OCI-LY7 (cell line): ENCODE measurements around the gene COPS9. TPM values are rescaled to one million over a fixed set of nuclear protein-coding genes. Genes with fewer than 3 reads are reported as not detected.

ENCODE experiments used
- BruUV-seq: library from RNA; stranded (reverse); fragments of 400-500 nt; replicated peaks from 2 replicates; lab custom pipeline; 2021; lab: Mats Ljungman, UMichigan
- CTCF ChIA-PET: fragments of 300-600 bp; sonication (Branson Sonifier 250); formaldehyde crosslinking; loops from one replicate; lab custom pipeline; 2022; ENCODE audit warnings: antibody characterized with exemption; ENCODE audit not compliant: unreplicated experiment; lab: Charles Lee
- POLR2A ChIA-PET: fragments of 300-600 bp; sonication (Branson Sonifier 250); formaldehyde crosslinking; loops from one replicate; lab custom pipeline; 2022; ENCODE audit warnings: antibody characterized with exemption; lab: Charles Lee
- DNase-seq: peaks from one replicate; pipeline ENCODE4 v3.0.0-alpha.2; 2015; ENCODE audit warnings: low spot score
- H2AFZ ChIP-seq: fragments of 200-600 bp; sonication (generic), shearing (Covaris generic); 2 replicates; pipeline ENCODE4 v1.6.1; 2014; ENCODE audit warnings: mild to moderate bottlenecking, antibody characterized with exemption, low read length, moderate library complexity
- H3K27ac ChIP-seq: fragments of 200-600 bp; sonication (generic); 2 replicates; pipeline ENCODE4 v1.5.1; 2014; ENCODE audit warnings: mixed run types, low read depth, mild to moderate bottlenecking, moderate library complexity, low read length, inconsistent platforms; ENCODE audit not compliant: poor library complexity, severe bottlenecking
- H3K36me3 ChIP-seq: fragments of 200-600 bp; sonication (generic); 2 replicates; pipeline ENCODE4 v1.6.1; 2014; ENCODE audit warnings: mild to moderate bottlenecking, antibody characterized with exemption, low read length, moderate library complexity, mixed read lengths; ENCODE audit not compliant: insufficient read depth
- H3K4me1 ChIP-seq: fragments of 200-600 bp; sonication (generic); 2 replicates; pipeline ENCODE4 v1.5.1; 2014; ENCODE audit warnings: mild to moderate bottlenecking, low read length; ENCODE audit not compliant: insufficient read depth, poor library complexity, severe bottlenecking
- H3K4me2 ChIP-seq: fragments of 200-600 bp; sonication (generic); 2 replicates; pipeline ENCODE4 v1.6.1; 2014; ENCODE audit warnings: mild to moderate bottlenecking, low read length
- H3K4me3 ChIP-seq: fragments of 200-600 bp; sonication (generic); 2 replicates; pipeline ENCODE4 v1.5.1; 2014; ENCODE audit warnings: mild to moderate bottlenecking, low read depth, low read length; ENCODE audit not compliant: poor library complexity, severe bottlenecking
- H3K79me2 ChIP-seq: fragments of 200-600 bp; sonication (generic); 2 replicates; pipeline ENCODE4 v1.6.1; 2016; ENCODE audit warnings: low read depth, mild to moderate bottlenecking, low read length, moderate library complexity, mixed read lengths; ENCODE audit not compliant: insufficient read depth
- H3K9me2 ChIP-seq: fragments of 200-600 bp; sonication (generic); 2 replicates; pipeline ENCODE4 v1.6.1; 2016; ENCODE audit warnings: mild to moderate bottlenecking, low read length, mixed read lengths; ENCODE audit not compliant: insufficient read depth
- H3K9me3 ChIP-seq: fragments of 200-600 bp; sonication (generic); 2 replicates; pipeline ENCODE4 v1.6.1; 2014; ENCODE audit warnings: mild to moderate bottlenecking, mixed run types, low read length, mixed read lengths
- H4K20me1 ChIP-seq: fragments of 200-600 bp; sonication (generic); 2 replicates; pipeline ENCODE4 v1.6.1; 2014; ENCODE audit warnings: mild to moderate bottlenecking, antibody characterized with exemption, low read length, moderate library complexity, mixed read lengths; ENCODE audit not compliant: insufficient read depth
- EZH2phosphoT487 ChIP-seq: fragments of 200-600 bp; sonication (generic); IDR thresholded peaks from 2 replicates; pipeline ENCODE4 v1.6.1; 2018; ENCODE audit warnings: low read depth, borderline replicate concordance, mild to moderate bottlenecking, mixed run types, antibody characterized with exemption, low read length, moderate library complexity, mixed read lengths
- intact Hi-C: fragments of 100-400 bp; cut with micrococcal nuclease; formaldehyde crosslinking; loops from one replicate; pipeline ENCODE4 v1.10.0; 2022; ENCODE audit not compliant: unreplicated experiment
- total RNA-seq, 2 experiments: library from RNA; depleted of rRNA in 1 of 2; stranded (reverse); fragments of >200 nt in 1 of 2; shearing (Covaris generic) in 1 of 2; gene quantifications; 2 replicates each; pipeline ENCODE4 v1.2.3, GENCODE V29; 2014 to 2022
- TF ChIP-seq, protein P1 (sequence below): fragments of 200-600 bp; sonication (generic); conservative IDR thresholded peaks from 2 replicates; pipeline ENCODE4 v1.5.1; 2014; ENCODE audit warnings: mild to moderate bottlenecking, antibody characterized with exemption, low read length, moderate library complexity, mixed read lengths

COPS9 gene
- total RNA-seq, 2 experiments from 2014 or later, result 106 to 159 TPM

DNA sequence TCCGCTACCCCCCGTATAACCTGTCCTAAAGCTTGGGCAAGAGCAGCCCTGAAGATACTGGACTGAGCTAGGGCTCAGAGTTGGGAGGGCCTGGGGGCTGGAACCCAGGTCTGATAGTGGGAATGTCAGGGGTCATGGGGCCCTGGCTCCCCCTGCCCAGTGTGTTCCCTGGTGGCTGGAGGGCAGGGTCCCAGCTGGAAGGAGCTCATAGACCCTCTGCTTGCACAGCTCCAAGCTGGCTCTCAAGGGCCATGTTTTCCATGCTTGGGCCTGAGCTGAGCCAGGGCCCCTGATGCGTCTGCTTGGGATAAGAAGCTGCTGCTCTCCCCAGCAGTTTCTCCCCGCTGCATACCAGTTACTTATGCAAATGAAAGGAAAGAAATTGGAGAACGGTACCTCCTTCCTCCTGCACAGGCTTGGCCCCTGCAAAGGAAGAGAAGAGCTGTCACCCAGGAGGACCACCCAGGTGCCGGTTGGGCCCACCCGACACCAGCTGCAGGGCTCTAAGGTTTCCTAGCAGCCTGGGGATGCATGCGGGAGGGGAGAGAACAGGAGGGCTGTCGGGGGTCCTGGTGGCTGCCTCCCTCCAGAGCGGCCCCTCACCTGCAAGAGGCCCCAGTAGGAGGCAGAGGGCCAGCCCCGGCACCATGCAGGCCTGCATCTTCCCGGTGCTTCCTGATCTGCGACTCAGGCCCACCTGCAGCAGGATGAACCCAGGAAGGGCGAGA is 3.7 kb upstream of the COPS9 start:
- H3K79me2 ChIP-seq, result peaks cover 10% of the 10 kb centered on the region
- no peak for DNase-seq
- no peak overlapping the region for H2AFZ ChIP-seq
- peaks cover 6% of the 10 kb centered on the region for H4K20me1 ChIP-seq
- no TSS peak for BruUV-seq
- H3K4me1 ChIP-seq, result peaks cover 11% of the 10 kb centered on the region
- no peaks in the 10 kb centered on the region for H3K36me3 ChIP-seq
- CTCF ChIA-PET, result no interaction called here
- no peak overlapping the region for H3K4me2 ChIP-seq
- H3K4me3 ChIP-seq, result no peak overlapping the region
- no peak for TF ChIP-seq EZH2phosphoT487
- TF ChIP-seq, protein P1, sequence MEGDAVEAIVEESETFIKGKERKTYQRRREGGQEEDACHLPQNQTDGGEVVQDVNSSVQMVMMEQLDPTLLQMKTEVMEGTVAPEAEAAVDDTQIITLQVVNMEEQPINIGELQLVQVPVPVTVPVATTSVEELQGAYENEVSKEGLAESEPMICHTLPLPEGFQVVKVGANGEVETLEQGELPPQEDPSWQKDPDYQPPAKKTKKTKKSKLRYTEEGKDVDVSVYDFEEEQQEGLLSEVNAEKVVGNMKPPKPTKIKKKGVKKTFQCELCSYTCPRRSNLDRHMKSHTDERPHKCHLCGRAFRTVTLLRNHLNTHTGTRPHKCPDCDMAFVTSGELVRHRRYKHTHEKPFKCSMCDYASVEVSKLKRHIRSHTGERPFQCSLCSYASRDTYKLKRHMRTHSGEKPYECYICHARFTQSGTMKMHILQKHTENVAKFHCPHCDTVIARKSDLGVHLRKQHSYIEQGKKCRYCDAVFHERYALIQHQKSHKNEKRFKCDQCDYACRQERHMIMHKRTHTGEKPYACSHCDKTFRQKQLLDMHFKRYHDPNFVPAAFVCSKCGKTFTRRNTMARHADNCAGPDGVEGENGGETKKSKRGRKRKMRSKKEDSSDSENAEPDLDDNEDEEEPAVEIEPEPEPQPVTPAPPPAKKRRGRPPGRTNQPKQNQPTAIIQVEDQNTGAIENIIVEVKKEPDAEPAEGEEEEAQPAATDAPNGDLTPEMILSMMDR, result no peak
- H3K27ac ChIP-seq, result no peak overlapping the region
- POLR2A ChIA-PET, result interaction anchor here (0.7 to 1.4 kb wide), 3 partner anchors 37 to 331 kb away, joined by 3 to 4 read pairs (median 3); no protein-coding TSS in a partner anchor
- intact Hi-C loops, result loop anchor here (10.0 kb wide), 1 partner anchor 1105 kb away; no protein-coding TSS in a partner anchor
- H3K9me3 ChIP-seq, result no peaks in the 10 kb centered on the region
- no peaks in the 10 kb centered on the region for H3K9me2 ChIP-seq

DNA sequence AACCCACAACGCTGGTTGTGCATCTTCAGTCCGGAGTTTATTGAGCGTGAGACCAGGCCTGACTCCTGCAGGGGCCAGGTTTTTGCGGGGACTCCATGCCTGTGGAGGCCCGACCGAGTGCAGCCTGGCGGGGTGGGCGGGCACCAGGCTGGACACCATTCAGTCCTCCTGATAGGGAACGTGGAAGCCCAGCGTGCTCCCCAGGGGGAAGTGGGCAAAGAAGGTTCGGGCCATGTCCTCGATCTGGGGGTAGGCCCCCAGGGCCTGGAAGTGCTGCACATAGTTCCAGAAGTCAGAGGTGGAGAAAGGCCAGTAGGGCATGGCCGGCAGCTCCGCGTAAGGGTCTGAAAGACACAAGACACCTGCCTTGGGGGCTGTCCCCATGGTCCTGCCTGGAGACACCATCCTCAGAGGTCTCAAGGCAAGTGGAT is 2.9 kb upstream of the COPS9 start:
- peaks cover 17% of the 10 kb centered on the region for H3K4me1 ChIP-seq
- TF ChIP-seq, protein P1, result no peak
- TF ChIP-seq EZH2phosphoT487, result no peak
- ChIA-PET CTCF (no interaction called here), POLR2A (interaction anchor here (0.9 to 1.4 kb wide), 2 partner anchors 36 to 76 kb away, joined by 3 to 4 read pairs; no protein-coding TSS in a partner anchor)
- intact Hi-C loops, result no loop called here
- no peak overlapping the region for H3K4me3 ChIP-seq
- peaks cover 6% of the 10 kb centered on the region for H4K20me1 ChIP-seq
- no peaks in the 10 kb centered on the region for H3K9me3 ChIP-seq
- H3K36me3 ChIP-seq, result 0 out of 2 replicates have a peak, but pooled peaks cover under 1% of the 10 kb centered on the region
- H3K9me2 ChIP-seq, result no peaks in the 10 kb centered on the region
- DNase-seq, result no peak
- H3K4me2 ChIP-seq, result no peak overlapping the region
- peaks cover 18% of the 10 kb centered on the region for H3K79me2 ChIP-seq
- H3K27ac ChIP-seq, result no peak overlapping the region
- no TSS peak for BruUV-seq
- no peak overlapping the region for H2AFZ ChIP-seq
